Measurements from ENCODE around the gene OSER1.

OSER1 gene

GRCh38 chr20:44173116-44173515 is 37.5 kb downstream of the OSER1 start:
- DNase-seq = no peak

GRCh38 chr20:44172572-44172950 is 38.0 kb downstream of the OSER1 start:
- no peak for DNase-seq

- no peak for DNase-seq
Observed at GRCh38 chr20:44171775-44172571, 38.6 kb downstream of the OSER1 start.

GRCh38 chr20:44170816-44171410 is 39.7 kb downstream of the OSER1 start:
- DNase-seq = no peak

GRCh38 chr20:44167736-44168135 is 42.8 kb downstream of the OSER1 start:
- DNase-seq = no peak

GRCh38 chr20:44166477-44166876 is 44.1 kb downstream of the OSER1 start:
- DNase-seq = no peak

- DNase-seq = no peak
Observed at GRCh38 chr20:44166008-44166407, 44.6 kb downstream of the OSER1 start.

GRCh38 chr20:44160133-44160532 is 50.4 kb downstream of the OSER1 start:
- no peak for DNase-seq

- DNase-seq = no peak
Observed at GRCh38 chr20:44159711-44160110, 50.9 kb downstream of the OSER1 start.

- no peak for DNase-seq
Observed at GRCh38 chr20:44159125-44159524, 51.4 kb downstream of the OSER1 start.

- no peak for DNase-seq
Observed at GRCh38 chr20:44157061-44157460, 53.5 kb downstream of the OSER1 start.

- DNase-seq = no peak
Observed at GRCh38 chr20:44154521-44155001, 56.0 kb downstream of the OSER1 start.

- peak in 2 of 5 experiments; percentile 2 to 42 for DNase-seq
Observed at GRCh38 chr20:44153636-44154043, 56.9 kb downstream of the OSER1 start.

GRCh38 chr20:44151621-44152416 is 58.8 kb downstream of the OSER1 start:
- DNase-seq = no peak

GRCh38 chr20:44146272-44146671 is 64.3 kb downstream of the OSER1 start:
- DNase-seq = no peak

Data from T-helper 2 cell (primary cell).